Panc1 (cell line): ENCODE measurements around the gene AFG1L. TPM values are rescaled to one million over a fixed set of nuclear protein-coding genes. Genes with fewer than 3 reads are reported as not detected.

Experiments used
- ATAC-seq: fragments of 200-7000 bp; cut with Tn5 transposase; 2 replicates; pipeline ENCODE4 v1.9.1; 2020; ENCODE audit warnings: mild to moderate bottlenecking, moderate library complexity
- BruUV-seq: library from RNA; stranded (reverse); fragments of 400-500 nt; replicated peaks from 2 replicates; lab custom pipeline; 2021; lab: Mats Ljungman, UMichigan
- CTCF ChIA-PET: fragments of 300-600 bp; sonication (Branson Sonifier 250); formaldehyde crosslinking; loops from one replicate; lab custom pipeline; 2022; ENCODE audit warnings: antibody characterized with exemption; lab: Charles Lee
- POLR2A ChIA-PET: fragments of 300-600 bp; sonication (Branson Sonifier 250); formaldehyde crosslinking; loops from one replicate; lab custom pipeline; 2022; ENCODE audit warnings: antibody characterized with exemption; lab: Charles Lee
- DNase-seq: peaks from one replicate; pipeline ENCODE4 v3.0.0-alpha.2; 2010; ENCODE audit warnings: low read depth, low spot score
- H3K27ac ChIP-seq: 2 replicates; pipeline ENCODE4 v1.5.1; 2011; ENCODE audit warnings: mild to moderate bottlenecking, low read length, inconsistent platforms
- H3K27me3 ChIP-seq: fragments of 200-500 bp; sonication (Bioruptor generic); 2 replicates; pipeline ENCODE4 v1.6.0; 2014; ENCODE audit warnings: low read length, inconsistent platforms; ENCODE audit not compliant: control insufficient read depth, insufficient read depth
- H3K36me3 ChIP-seq: fragments of 200-500 bp; sonication (Bioruptor generic); 2 replicates; pipeline ENCODE4 v1.5.1; 2014; ENCODE audit warnings: inconsistent platforms, mild to moderate bottlenecking, low read length, moderate library complexity; ENCODE audit not compliant: control insufficient read depth, insufficient read depth
- H3K4me1 ChIP-seq: 2 replicates; pipeline ENCODE4 v1.5.1; 2011; ENCODE audit warnings: inconsistent platforms, mild to moderate bottlenecking, low read length, moderate library complexity; ENCODE audit not compliant: control insufficient read depth, insufficient read depth
- H3K4me3 ChIP-seq, 2 experiments: 2 replicates each; pipeline ENCODE4 v1.5.1; 2011 to 2012; ENCODE audit warnings: low read depth in 2 of 2, low read length in 2 of 2, mild to moderate bottlenecking in 2 of 2, inconsistent platforms in 1 of 2, moderate library complexity in 1 of 2
- H3K9me3 ChIP-seq: fragments of 200-500 bp; sonication (Bioruptor generic); 2 replicates; pipeline ENCODE4 v1.5.1; 2014; ENCODE audit warnings: low read depth, mild to moderate bottlenecking, inconsistent platforms, low read length, moderate library complexity; ENCODE audit not compliant: control insufficient read depth, insufficient read depth
- POLR2AphosphoS5 ChIP-seq: IDR thresholded peaks from 2 replicates; pipeline ENCODE4 v1.6.1; 2012; ENCODE audit warnings: mild to moderate bottlenecking, low read depth, low read length, moderate library complexity
- SIN3A ChIP-seq: IDR thresholded peaks from 2 replicates; pipeline ENCODE4 v1.6.1; 2012; ENCODE audit warnings: low read depth, mild to moderate bottlenecking, low read length, moderate library complexity, borderline replicate concordance; ENCODE audit not compliant: insufficient read depth
- TCF7L2 ChIP-seq: IDR thresholded peaks from 2 replicates; pipeline ENCODE4 v1.6.1; 2011; ENCODE audit warnings: mild to moderate bottlenecking, low read depth, low read length, inconsistent platforms
- in situ Hi-C: cut with HindIII; loops from 2 replicates; pipeline ENCODE4 v1.10.0; 2016; ENCODE audit warnings: low sequenced_read_pairs, low pct_unique_long_range_greater_than_20kb
- intact Hi-C: fragments of 100-400 bp; cut with micrococcal nuclease; formaldehyde crosslinking; loops from one replicate; pipeline ENCODE4 v1.10.0; 2022; ENCODE audit not compliant: unreplicated experiment
- total RNA-seq: library from RNA; stranded (reverse); gene quantifications from one replicate; pipeline ENCODE4 v1.2.1, GENCODE V29; 2021; ENCODE audit not compliant: unreplicated experiment
- TF ChIP-seq, protein P1 (sequence below): fragments of 450-650 bp; IDR thresholded peaks from 2 replicates; pipeline ENCODE4 v1.5.1; 2017; ENCODE audit warnings: mild to moderate bottlenecking
- TF ChIP-seq, protein P2 (sequence below), 2 experiments: IDR thresholded peaks; 2 replicates each; pipeline ENCODE4 v1.6.1; 2011 to 2012; ENCODE audit warnings: low read depth in 2 of 2, control low read depth in 1 of 2, low read length in 1 of 2, mild to moderate bottlenecking in 1 of 2, moderate library complexity in 1 of 2; ENCODE audit not compliant: insufficient read depth in 1 of 2

Gene AFG1L
- total RNA-seq, 1 experiment from 2014 or later = 12.4 TPM

DNA sequence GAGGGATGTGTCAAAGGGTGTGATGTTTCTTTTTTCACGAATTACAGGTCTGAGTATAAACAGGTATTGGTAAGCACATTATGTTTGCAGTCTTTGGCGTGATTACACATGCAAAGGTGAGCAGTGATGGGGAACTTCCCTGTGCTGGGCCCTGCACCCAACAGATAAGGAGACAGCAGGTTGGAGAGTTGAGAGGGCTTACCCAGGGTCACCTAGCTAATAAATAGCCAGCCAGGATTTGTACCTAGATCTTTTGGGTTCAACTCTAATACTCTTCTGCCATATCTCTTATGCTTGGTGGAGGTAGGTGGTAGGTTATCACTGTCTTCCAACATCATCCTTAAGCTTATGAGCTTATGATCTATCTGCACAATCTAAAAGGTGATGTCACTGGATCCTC lies 46.5 kb downstream of the AFG1L start:
- Histone ChIP-seq H3K27me3 (no peaks in the 10 kb centered on the region), H3K4me3 (no peak overlapping the region), H3K4me1 (no peaks in the 10 kb centered on the region), H3K27ac (no peak overlapping the region), H3K9me3 (no peaks in the 10 kb centered on the region), H3K36me3 (no peaks in the 10 kb centered on the region)
- no TSS peak for BruUV-seq
- TF ChIP-seq POLR2AphosphoS5 (no peak), TCF7L2 (no peak)
- intact Hi-C loops (no loop called here), in situ Hi-C loops (no loop called here)
- POLR2A ChIA-PET = interaction anchor here (0.5 kb wide), 1 partner anchor 118 kb away, joined by 13 read pairs; no protein-coding TSS in a partner anchor
- CTCF ChIA-PET = no interaction called here
- ATAC-seq (no peak), DNase-seq (no peak)

DNA sequence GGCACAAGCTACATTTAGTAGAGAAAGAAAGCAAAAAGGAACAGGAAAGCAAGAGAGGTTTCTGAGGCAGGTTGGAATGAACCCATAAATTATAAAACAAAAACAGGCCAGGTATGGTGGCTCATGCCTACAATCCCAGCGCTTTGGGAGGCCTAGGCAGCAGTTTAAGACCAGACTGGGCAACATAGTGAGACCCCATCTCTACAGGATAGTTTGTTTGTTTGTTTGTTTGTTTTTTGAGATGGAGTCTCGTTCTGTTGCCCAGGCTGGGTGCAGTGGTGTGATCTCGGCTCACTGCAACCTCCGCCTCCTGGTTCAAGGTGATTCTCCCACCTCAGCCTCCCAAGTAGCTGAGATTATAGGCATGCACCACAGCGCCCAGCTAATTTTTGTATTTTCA lies 49.0 kb downstream of the AFG1L start:
- Histone ChIP-seq H3K4me1 (no peaks in the 10 kb centered on the region), H3K9me3 (no peaks in the 10 kb centered on the region), H3K4me3 (no peak overlapping the region), H3K27ac (no peak overlapping the region), H3K36me3 (no peaks in the 10 kb centered on the region), H3K27me3 (no peaks in the 10 kb centered on the region)
- ChIA-PET CTCF (no interaction called here), POLR2A (no interaction called here)
- intact Hi-C loops (no loop called here), in situ Hi-C loops (no loop called here)
- no TSS peak for BruUV-seq
- TF ChIP-seq TCF7L2 (no peak), SIN3A (no peak), POLR2AphosphoS5 (no peak)
- TF ChIP-seq, protein P1, sequence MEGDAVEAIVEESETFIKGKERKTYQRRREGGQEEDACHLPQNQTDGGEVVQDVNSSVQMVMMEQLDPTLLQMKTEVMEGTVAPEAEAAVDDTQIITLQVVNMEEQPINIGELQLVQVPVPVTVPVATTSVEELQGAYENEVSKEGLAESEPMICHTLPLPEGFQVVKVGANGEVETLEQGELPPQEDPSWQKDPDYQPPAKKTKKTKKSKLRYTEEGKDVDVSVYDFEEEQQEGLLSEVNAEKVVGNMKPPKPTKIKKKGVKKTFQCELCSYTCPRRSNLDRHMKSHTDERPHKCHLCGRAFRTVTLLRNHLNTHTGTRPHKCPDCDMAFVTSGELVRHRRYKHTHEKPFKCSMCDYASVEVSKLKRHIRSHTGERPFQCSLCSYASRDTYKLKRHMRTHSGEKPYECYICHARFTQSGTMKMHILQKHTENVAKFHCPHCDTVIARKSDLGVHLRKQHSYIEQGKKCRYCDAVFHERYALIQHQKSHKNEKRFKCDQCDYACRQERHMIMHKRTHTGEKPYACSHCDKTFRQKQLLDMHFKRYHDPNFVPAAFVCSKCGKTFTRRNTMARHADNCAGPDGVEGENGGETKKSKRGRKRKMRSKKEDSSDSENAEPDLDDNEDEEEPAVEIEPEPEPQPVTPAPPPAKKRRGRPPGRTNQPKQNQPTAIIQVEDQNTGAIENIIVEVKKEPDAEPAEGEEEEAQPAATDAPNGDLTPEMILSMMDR = no peak
- TF ChIP-seq, protein P2, sequence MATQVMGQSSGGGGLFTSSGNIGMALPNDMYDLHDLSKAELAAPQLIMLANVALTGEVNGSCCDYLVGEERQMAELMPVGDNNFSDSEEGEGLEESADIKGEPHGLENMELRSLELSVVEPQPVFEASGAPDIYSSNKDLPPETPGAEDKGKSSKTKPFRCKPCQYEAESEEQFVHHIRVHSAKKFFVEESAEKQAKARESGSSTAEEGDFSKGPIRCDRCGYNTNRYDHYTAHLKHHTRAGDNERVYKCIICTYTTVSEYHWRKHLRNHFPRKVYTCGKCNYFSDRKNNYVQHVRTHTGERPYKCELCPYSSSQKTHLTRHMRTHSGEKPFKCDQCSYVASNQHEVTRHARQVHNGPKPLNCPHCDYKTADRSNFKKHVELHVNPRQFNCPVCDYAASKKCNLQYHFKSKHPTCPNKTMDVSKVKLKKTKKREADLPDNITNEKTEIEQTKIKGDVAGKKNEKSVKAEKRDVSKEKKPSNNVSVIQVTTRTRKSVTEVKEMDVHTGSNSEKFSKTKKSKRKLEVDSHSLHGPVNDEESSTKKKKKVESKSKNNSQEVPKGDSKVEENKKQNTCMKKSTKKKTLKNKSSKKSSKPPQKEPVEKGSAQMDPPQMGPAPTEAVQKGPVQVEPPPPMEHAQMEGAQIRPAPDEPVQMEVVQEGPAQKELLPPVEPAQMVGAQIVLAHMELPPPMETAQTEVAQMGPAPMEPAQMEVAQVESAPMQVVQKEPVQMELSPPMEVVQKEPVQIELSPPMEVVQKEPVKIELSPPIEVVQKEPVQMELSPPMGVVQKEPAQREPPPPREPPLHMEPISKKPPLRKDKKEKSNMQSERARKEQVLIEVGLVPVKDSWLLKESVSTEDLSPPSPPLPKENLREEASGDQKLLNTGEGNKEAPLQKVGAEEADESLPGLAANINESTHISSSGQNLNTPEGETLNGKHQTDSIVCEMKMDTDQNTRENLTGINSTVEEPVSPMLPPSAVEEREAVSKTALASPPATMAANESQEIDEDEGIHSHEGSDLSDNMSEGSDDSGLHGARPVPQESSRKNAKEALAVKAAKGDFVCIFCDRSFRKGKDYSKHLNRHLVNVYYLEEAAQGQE (IDR thresholded peaks at IDR 0.05; ENCODE audit: insufficient read depth in 1 of 2, low read depth in 2 of 2, low read length in 1 of 2) = no peak
- DNase-seq = no peak
- no peak for ATAC-seq

DNA sequence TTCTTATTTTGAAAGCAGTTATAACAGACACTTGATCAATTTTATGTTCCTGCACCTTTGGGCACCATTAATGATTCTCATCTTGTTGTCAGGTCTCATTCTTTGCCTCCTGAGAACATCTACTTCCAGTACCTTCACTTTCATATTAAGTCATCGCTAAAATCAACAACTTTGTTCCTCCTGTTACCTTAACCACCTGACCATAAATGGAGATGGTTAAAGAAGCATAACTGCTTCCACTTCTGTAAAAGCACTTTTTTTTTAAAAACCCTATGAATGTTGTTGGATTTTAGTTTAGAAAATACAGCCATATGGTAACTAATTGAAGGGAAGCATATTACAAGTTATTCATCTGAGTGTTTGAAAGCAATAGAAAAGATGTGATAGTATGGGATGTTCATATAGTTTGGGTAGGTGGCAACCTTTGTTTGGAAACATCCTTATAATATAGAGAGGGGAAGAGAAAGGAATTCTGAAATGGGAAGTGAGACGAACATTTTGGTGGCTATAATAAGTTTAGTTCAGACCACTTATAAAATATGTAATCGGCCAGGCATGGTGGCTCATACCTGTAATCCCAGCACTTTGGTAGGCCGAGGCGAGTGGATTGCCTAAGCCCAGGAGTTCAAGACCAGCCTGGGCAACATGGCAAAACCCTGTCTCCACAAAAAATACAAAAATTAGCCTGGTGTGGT lies 53.9 kb downstream of the AFG1L start:
- DNase-seq = no peak
- Histone ChIP-seq H3K4me3 (no peak overlapping the region), H3K36me3 (no peaks in the 10 kb centered on the region), H3K4me1 (no peaks in the 10 kb centered on the region), H3K9me3 (no peaks in the 10 kb centered on the region), H3K27ac (no peak overlapping the region), H3K27me3 (no peaks in the 10 kb centered on the region)
- CTCF ChIA-PET = no interaction called here
- intact Hi-C loops = no loop called here
- no peak for TF ChIP-seq SIN3A
- TF ChIP-seq, protein P1 = no peak
- no peak for TF ChIP-seq TCF7L2
- TF ChIP-seq, protein P2 (IDR thresholded peaks at IDR 0.05; ENCODE audit: insufficient read depth in 1 of 2, low read depth in 2 of 2, low read length in 1 of 2) = no peak
- TF ChIP-seq POLR2AphosphoS5 = no peak
- POLR2A ChIA-PET = no interaction called here
- in situ Hi-C loops = no loop called here
- no peak for ATAC-seq
- BruUV-seq = no TSS peak
